ENCODE measurements around the gene BAZ1A.
"Not testable (repeated sequence)": the region's sequence is repeated elsewhere in the genome, so short reads cannot be mapped to it uniquely, and the experiment has no call there.

Gene BAZ1A

DNA sequence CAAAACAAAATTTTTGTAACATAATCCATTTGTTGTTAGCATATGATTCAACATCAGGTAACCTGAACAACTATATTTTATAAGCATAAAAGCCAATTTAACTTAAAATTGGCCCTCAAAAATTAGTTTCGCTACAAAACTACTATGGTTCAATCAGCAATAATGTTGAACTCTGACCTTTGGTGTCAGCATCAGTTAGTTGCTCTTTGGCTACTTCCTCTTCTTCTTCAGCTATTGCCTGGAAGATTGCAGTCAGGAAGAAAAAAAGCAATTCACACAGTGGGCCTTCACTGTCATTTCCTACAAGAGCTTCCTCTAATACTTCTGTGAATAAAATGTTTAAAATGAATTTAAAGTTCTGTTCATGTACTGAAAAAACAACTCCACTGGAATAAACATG lies 82.6 kb downstream of the BAZ1A start:
- DNase-seq (ENCODE audit: low read depth in 2 of 2, low spot score in 1 of 2), result no peak

DNA sequence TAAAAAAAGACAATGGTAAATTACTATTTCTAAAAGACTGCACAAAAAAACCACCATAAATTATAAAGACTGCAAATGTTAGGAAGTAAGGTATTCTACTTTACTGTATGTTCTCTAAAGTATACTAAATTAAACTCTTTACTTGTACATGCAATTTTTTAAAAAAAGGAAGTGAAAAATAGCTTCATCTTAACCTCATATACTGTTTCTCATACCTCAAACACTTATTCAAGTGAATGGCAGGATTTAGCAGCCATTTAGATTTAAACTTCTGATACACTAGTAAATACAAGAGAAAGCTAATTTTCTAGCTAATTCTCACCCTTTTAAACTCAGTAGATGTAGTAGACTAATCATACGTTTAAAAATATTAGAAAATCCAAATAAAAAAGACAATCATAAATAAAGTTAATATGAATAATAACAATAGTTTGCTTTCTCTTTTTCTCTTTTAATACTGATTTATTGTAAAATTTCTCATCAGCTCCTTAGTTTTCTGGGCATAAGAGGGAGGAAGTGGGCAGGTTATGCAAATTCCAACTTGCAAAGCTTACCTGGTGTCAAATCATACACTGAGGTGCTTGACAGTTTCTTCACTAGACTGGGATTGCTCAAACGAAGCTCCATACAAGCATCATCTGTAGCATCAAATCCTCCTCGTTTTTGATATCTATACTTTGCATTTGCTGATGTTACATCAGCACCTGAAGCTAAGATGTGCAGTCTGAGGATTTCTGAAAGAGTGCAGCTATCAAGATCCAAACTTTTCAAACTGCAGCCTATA lies 89.7 kb downstream of the BAZ1A start:
- no peak for DNase-seq (ENCODE audit: low read depth in 2 of 2, low spot score in 1 of 2)

DNA sequence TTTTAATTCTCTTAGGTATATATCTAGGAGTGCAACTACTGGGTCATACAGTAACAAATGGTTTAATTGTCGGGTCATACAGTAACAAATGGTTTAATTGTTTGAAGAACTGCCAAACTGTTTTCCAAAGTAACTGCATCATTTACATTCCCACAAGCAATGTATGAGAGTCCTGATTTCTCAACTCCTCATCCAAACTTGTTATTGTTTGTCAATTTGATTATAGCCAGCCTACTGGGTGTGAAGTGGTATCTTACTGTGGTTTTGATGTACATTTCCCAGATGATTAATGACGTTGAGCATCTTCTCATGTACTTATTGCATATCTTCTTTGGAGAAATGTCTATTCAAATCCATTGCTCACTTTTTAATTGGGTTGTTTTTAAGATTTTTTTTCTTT lies 93.1 kb downstream of the BAZ1A start:
- DNase-seq (ENCODE audit: low read depth in 2 of 2, low spot score in 1 of 2), result no peak

DNA sequence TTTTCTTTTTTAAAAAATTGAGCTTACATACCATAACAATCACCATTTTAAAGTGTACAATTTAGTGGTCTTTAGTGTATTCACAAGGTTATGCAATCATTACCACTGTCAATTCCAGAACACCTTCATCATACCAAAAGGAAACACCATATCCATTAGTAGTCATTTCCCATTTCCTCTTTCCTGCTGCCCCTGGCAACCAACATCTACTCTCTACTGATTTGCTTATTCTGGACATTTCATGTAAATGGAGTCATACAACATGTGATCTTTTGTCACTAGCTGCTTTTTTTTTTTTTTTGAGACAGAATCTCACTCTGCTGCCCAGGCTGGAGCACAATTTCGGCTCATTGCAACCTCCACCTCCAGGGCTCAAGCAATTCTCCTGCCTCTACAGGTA lies 93.9 kb downstream of the BAZ1A start:
- no peak for DNase-seq (ENCODE audit: low read depth in 2 of 2, low spot score in 1 of 2)

DNA sequence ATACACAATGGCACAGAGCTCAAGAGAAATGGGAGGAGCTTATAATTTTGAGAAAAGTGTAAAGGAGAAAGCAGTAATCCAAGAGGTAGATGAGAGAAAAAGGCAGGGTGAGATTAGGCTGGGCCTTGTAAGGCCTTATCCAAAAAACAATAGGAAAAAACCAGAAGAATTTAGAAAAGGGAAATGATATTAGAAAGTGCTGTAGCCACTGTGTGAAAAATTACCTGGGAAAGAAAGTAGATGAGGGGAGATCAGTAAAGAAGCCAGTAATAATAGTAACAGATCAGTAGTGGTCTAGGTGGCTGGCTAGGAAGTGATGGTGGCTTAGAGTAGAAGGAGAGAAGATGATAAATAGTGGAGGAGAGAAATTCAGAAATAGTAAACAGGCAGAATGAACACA lies 94.5 kb downstream of the BAZ1A start:
- DNase-seq (ENCODE audit: low read depth in 2 of 2, low spot score in 1 of 2), result no peak

DNA sequence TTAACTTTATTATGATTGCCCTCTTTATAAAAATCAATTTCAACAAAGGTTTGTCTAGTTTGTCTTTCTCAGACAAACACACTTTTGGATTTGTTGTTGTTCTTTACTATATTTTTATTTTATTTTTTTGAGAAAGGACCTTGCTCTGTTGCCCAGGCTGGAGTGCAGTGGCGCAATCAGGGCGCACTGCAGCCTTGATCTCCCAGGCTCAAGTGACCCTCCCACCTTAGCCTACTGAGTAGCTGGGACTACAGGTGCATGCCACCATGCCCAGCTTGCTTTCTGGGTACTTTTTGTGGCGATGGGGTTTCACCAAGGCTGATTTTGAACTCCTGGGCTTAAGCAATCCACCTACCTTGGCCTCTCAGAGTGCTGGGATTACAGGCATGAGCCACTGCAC lies 96.4 kb downstream of the BAZ1A start:
- DNase-seq (ENCODE audit: low read depth in 2 of 2, low spot score in 1 of 2), result no peak

DNA sequence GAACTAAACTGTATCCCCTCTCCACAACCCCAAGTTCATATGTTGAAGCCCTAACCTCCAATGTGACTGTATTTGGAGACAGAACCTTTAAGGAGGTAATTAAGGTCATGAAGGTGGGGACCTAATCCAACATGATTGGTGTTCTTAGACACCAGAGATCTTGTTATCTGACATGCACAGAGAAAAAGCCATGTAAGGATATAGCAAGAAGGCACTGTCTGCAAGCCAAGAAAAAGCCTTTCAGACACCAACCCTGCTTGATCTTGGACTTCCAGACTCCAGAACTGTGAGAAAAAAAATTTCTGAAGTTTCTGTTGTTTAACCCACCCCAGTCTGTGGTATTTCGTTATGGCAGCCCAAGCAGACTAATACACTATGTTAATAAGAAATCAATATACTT lies 98.5 kb downstream of the BAZ1A start:
- DNase-seq (ENCODE audit: low read depth in 2 of 2, low spot score in 1 of 2), result no peak

DNA sequence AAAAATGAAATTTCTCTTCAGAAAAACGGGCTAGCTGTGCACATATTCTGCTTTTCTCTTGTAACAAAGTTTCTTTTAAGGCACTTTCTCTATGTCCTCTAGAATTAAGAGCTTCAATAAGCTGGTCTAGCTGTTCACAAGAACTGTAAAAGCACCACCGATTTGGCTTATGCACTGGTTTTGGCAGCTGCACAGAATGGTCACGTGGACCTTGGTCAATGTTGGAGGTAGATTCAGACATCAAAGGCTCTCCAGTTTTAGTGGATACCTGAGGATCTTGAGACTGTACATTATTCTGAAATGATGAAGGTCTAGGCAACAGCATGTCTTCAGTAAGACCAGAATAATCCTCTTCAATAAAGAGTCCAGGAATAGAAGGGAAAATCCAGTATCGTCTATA lies 99.2 kb downstream of the BAZ1A start:
- DNase-seq (ENCODE audit: low read depth in 2 of 2, low spot score in 1 of 2), result no peak

DNA sequence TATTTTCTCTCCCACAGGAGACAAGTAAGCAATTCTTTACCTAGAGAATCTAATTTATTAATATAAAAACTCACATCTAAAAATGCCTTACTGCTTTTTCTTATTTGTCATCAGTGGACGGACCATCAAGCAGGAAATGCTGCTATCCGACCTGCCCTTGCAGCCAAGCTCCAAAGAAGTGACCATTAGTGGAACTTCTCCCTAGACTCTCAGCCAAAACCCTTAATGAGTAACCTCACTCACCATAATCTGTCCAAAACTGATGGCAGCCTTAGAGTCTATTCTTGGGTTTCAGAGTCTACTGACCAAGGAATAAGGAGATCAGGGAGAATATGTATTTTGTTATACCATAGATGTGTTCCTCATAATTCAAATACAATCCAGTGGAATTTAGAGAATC lies 99.8 kb downstream of the BAZ1A start:
- DNase-seq (ENCODE audit: low read depth in 2 of 2, low spot score in 1 of 2), result no peak

DNA sequence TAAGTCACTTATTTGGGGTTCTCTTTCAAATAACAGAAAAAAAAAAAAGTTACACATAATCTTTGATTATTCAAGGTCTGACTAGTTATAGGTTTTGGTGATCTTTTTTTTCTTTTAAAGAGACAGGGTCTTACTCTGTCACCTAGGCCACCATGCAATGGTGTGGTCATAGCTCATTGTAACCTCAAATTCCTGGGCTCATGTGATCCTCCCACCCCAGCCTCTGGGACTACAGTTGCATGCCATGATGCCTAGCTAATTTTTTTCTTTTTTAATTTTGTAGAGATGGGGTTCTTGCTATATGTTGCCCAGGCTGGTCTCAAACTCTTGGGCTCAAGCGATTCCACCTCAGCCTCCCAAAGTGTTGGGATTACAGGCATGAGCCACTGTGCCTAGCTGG lies 104.3 kb downstream of the BAZ1A start:
- DNase-seq (ENCODE audit: low read depth in 2 of 2, low spot score in 1 of 2), result no peak

DNA sequence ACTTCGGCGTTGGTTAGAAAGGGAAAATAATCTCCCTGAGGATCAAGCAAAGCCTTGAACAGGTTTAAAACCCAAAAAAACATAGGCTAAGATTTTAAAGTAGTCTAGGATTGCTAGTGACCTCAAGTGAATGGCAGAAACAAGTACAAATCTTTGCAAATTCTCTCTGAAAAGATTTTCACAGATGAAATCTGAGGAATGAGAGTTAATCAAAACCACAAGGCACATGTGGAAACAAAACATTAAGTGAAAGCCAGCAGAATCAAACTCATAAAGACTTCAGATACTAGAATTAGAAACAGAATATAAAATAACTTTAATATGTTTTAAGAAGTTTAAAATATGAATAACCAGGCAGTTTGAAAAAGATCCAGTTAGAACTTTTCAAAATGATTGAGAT lies 108.6 kb downstream of the BAZ1A start:
- no peak for DNase-seq (ENCODE audit: low read depth in 2 of 2, low spot score in 1 of 2)

DNA sequence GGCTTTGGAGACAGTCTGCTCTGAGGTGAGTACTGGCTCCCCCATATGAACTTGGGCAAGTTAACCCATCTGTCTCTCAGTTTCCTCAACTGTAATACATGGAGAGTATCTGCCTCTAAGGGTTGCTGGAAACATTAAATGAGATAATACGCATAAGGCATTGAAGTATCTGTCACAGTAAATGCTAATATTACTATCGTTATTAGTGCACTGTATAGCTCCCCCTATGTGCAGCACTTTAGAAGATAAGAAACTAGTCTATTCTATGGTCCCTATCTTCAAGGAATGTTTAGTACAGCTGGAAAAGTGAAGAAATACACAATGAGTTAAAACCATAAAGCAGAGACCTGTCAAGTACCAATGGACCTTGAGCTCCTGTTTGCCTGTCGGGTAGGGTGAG lies 109.1 kb downstream of the BAZ1A start:
- no peak for DNase-seq (ENCODE audit: low read depth in 2 of 2, low spot score in 1 of 2)

DNA sequence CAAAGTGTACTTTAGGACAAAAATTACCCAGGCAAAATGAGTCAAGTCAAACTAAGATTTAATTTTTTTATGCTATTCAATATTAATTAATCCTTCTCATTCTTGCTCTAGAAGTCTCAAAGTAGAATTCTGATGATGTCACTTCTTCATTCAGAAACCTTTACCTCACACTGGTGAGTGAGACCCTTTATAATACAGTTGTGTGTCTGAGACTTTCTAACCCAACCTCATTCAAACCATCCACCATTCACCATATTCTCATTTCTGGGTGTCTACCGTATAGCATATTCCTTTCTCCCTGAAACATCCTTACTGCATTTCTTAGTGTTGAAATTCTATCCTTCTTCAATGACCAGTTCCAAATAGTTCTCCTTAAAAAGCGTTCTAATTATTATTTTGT lies 119.9 kb downstream of the BAZ1A start:
- no peak for DNase-seq (ENCODE audit: low read depth in 2 of 2, low spot score in 1 of 2)

DNA sequence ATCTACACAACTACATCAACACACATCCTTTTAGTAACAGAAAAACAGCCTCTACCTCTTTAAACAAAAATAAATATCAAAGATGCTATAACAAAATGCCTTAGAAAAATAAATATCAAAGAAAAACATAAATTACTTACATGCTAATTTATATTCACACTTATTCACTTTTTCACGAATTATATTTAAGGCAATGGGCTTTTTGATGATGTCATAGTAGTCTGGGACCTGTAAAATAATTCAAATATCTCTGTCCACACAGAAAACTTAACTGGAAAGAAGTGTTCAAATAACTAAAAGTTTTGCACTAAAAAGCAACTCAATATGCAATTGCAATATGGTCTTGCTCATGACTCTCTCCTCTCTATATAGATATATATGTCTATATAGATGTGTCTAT lies 120.5 kb downstream of the BAZ1A start:
- DNase-seq (ENCODE audit: low read depth in 2 of 2, low spot score in 1 of 2), result no peak

DNA sequence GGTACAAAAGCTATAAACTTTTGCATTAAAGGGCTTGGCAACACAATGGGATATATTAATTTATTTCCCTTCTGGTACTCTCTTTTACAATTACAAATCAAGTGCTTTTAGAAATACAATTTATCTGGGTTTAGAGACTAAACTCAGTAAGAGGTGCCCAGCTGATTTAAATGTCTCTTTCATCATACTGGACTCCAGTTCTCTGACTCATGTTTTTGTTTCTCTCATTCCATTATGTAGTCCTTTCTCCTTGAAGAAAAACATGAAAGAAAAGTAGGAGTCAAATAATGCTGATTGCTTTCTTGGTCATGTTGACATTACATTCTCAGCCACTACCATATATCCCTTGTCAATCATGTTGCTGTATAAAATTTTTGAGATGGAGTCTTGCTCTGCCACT lies 124.5 kb downstream of the BAZ1A start:
- no peak for DNase-seq (ENCODE audit: low read depth in 2 of 2, low spot score in 1 of 2)

DNA sequence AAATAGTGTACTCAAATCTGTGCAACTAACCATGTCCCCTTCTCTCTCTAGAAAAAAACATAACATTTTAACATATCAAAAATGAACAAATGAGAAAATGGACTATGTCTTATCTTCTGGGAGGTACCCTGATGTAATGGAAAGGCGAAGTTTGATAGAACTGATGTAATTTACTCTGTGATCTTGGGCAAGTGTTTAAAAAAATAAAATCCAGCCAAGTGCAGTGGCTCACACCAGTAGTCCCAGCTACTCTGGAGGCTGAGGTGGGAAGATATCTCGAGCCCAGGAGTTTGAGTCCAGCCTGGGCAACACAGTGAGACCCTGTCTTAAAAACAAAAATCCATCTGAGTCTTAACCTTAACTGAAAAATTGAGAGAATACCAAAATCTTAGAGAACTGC lies 124.9 kb downstream of the BAZ1A start:
- no peak for DNase-seq (ENCODE audit: low read depth in 2 of 2, low spot score in 1 of 2)

DNA sequence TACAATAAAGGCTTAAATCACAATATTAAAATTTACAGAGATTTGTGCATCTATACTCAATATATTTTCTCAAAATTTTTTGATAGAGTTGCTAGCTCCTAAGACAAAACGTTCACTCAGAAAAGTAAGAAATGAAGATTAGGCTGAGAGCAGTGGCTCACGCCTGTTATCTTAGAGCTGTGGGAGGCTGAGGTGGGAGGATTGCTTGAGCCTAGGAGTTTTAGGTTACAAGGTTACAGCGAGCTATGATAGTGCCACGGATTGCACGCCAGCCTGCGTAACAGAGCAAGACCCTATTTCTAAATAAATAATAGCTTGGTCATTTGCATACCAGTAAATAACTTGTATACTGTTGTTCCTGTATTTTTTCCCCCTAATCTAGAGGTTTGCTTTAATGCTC lies 125.8 kb downstream of the BAZ1A start:
- DNase-seq (ENCODE audit: low read depth in 2 of 2, low spot score in 1 of 2), result no peak

DNA sequence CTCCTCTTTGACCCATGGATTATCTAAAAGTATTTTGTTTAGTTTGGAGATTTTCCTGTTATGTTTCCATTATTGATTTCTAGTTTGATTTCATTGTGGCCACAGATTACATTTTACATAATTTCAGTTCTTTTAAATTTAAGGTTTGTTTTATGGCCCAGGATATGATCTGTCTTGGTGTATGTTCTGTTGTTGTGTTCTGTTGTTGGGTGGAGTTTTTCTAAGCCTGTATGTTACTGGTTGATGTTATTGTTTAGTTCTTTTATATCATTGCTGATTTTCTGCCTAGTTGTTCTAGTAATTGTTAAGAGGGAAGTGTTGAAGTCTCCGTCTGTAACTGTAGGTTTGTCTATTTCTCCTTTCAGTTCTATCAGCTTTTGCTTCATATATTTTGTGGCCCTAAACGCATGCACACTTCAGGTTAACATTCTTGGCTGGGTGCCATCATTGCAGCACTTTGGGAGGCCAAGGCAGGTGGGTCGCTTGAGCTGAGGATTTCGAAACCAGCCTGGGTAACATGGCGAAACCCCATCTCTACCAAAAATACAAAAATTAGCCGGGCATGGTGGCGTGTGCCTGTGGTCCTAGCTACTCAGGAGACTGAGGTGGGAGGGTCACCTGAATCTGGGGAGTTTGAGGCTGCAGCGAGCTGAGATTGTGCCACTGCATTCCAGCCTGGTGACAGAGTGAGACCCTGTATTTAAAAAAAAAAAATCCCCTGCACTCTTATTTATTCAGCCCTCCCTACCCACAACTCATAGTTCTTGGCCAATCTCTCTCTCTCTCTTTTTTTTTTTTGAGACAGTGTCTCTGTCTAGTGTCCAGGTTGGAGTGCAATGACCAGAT lies 132.7 kb downstream of the BAZ1A start:
- DNase-seq (ENCODE audit: low read depth in 2 of 2, low spot score in 1 of 2), result no peak

DNA sequence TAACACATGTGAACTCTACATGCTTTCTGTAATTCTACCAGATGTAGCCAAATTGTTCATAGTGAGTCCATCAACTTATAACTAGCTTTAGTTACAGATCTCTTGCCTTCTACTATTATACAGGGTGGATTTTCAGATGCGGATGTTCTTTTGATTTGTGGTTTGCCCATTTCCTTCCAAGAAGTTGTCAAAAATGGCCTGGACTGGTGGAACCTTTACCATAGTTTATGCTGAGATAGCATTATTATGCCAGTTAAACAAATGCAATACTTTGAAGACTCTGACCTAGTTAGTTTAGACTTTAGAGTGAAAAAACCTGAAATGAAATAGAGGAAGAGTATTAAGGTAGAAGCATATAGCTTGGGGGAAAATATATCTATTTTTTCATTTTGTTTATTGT lies 133.3 kb downstream of the BAZ1A start:
- DNase-seq (ENCODE audit: low read depth in 2 of 2, low spot score in 1 of 2), result no peak

DNA sequence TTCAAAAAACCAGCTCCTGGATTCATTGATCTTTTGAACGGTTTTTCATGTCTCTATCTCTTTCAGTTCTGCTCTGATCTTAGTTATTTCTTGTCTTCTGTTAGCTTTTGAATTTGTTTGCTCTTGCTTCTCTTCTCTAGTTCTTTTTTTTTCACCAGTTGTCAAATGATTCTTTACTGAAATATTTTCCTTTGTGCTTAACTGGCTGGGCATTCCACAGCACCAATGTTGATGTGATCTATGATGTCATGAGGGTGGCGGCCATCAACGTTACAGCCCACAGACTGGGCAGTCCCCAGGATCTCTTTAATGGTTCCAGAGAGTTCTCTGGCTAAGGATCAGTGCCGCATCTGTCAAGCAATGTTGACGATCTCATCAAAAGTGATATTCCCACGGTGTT lies 135.0 kb downstream of the BAZ1A start:
- not testable (repeated sequence) for DNase-seq (ENCODE audit: low read depth in 2 of 2, low spot score in 1 of 2)

DNA sequence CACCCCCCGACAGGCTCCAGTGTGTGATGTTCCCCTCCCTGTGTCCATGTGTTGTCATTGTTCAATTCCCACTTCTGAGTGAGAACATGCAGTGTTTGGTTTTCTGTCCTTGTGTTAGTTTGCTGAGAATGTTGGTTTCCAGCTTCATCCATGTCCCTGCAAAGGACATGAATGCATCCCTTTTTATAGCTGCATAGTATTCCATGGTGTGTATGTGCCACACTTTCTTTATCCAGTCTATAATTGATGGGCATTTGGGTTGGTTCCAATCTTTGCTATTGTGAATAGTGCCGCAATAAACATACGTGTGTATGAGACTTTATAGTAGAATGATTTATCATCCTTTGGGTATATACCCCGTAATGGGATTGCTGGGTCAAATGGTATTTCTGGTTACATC lies 138.1 kb downstream of the BAZ1A start:
- DNase-seq (ENCODE audit: low read depth in 2 of 2, low spot score in 1 of 2), result not testable (repeated sequence)

DNA sequence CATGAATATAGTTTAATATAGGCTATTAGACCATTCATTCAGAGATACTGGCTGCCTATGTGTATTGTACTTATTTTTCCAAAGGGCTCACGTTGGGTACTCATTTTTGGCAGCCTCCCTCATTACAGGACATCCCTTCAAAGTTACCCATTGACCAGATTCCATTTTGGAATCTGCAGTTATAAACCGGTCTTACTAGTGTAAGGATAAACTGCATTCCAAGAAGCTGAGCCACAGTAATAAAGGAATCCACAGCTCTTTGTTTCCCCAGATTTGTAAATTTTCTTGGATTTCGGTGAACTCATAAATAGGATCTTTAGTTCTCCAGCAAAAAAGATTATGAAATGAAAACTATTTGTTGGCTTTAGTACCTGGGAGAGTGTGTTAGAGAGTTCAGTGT lies 141.9 kb downstream of the BAZ1A start:
- DNase-seq (ENCODE audit: low read depth in 2 of 2, low spot score in 1 of 2), result no peak

DNA sequence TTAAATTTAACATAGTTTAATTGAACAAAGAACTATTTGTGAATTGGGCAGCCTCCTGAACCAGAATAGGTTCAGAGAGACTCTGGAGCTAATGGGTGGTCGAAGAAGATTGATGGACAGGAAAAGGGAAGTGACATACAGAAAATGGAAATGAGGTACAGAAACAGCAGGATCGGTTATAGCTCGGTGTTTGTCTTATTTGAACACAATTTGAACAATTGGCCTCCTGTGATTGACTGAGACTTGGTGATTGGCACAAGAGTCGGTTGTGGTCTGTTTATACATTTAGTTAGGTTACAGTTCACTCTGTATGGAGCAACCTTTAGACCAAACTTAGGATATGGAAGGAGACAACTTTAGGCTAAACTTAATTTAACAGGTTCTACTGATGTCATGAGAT lies 142.4 kb downstream of the BAZ1A start:
- DNase-seq (ENCODE audit: low read depth in 2 of 2, low spot score in 1 of 2), result no peak
